ENCODE data around the gene MAK. TPM values are rescaled to one million over a fixed set of nuclear protein-coding genes. Genes with fewer than 3 reads are reported as not detected.

The MAK gene
- total RNA-seq, 2 experiments from 2014 or later: 0.27 to 0.32 TPM

DNA sequence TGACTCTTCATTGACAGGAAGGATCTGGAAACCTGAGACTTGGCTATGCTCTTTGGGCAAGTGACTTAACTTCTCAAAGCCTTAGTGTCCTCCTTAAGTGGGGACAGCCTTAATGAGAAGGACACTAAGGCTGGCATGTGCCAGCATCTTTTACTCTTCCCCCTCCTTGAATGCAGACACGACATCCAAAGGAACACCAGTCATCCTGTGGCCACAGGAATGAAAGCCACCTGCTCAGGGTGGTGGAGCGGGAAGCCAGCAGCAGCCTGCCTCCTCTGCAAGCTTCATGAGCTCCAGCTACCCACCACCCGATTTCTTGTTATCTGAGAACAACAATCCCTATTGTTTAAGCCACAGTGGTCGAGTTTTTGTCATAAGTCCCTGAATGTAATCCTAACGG is 46.2 kb downstream of the MAK start:
- DNase-seq (no peak), ATAC-seq (no peak)
- H3K27me3 Mint-ChIP-seq: no peaks in the 10 kb centered on the region
- intact Hi-C loops (cut with micrococcal nuclease): no loop called here
- no peaks in the 10 kb centered on the region for H3K9me3 Mint-ChIP-seq
- TF ChIP-seq CTCF (IDR thresholded peaks at IDR 0.05): no peak
- H3K4me3 Mint-ChIP-seq: no peak overlapping the region
- peaks cover 9% of the 10 kb centered on the region for H3K36me3 Mint-ChIP-seq (ENCODE audit: low read depth)
- H3K4me1 Mint-ChIP-seq (ENCODE audit: low read depth): no peaks in the 10 kb centered on the region
- ChIA-PET CTCF (interaction anchor here (0.9 to 2.0 kb wide), 2 partner anchors 10 to 45 kb away, joined by 3 to 7 read pairs; no protein-coding TSS in a partner anchor), POLR2A (no interaction called here)
- H3K27ac Mint-ChIP-seq: no peak overlapping the region

- intact Hi-C loops (cut with micrococcal nuclease): no loop called here
- no peaks in the 10 kb centered on the region for H3K4me1 Mint-ChIP-seq (ENCODE audit: low read depth)
- TF ChIP-seq CTCF (IDR thresholded peaks at IDR 0.05): no peak
- H3K27me3 Mint-ChIP-seq: no peaks in the 10 kb centered on the region
- CTCF ChIA-PET: no interaction called here
- H3K27ac Mint-ChIP-seq: no peak overlapping the region
- no peaks in the 10 kb centered on the region for H3K9me3 Mint-ChIP-seq
- DNase-seq (no peak), ATAC-seq (no peak)
- H3K36me3 Mint-ChIP-seq (ENCODE audit: low read depth): peaks cover 9% of the 10 kb centered on the region
- no peak overlapping the region for H3K4me3 Mint-ChIP-seq
- POLR2A ChIA-PET: no interaction called here
Measured at GRCh38 chr6:10791673-10792072, 46.7 kb downstream of the MAK start.

DNA sequence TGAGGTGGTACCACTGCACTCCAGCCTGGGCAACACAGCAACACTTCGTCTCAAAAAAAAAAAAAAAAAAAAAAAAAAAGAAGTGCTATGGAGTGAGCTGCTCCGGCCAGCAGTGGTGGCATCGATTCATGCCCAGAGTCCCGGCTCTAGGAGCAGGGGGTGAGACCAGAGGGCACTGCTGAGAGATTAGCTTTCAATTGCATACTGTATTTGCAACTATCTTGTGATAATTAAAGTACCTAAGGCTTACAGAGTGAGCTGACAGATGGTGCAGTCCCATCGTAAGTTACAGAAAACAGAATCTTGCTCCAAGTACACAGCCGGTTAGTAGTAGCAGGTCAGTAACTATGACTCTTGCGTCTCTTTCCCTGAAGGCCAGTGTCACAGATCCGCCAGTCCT is 59.3 kb downstream of the MAK start:
- no peaks in the 10 kb centered on the region for H3K27me3 Mint-ChIP-seq
- no peak for ATAC-seq
- POLR2A ChIA-PET: no interaction called here
- TF ChIP-seq CTCF (IDR thresholded peaks at IDR 0.05): no peak
- no peak overlapping the region for H3K4me3 Mint-ChIP-seq
- H3K36me3 Mint-ChIP-seq (ENCODE audit: low read depth): peaks cover 23% of the 10 kb centered on the region
- CTCF ChIA-PET: no interaction called here
- no peak overlapping the region for H3K27ac Mint-ChIP-seq
- H3K9me3 Mint-ChIP-seq: no peaks in the 10 kb centered on the region
- intact Hi-C loops (cut with micrococcal nuclease): no loop called here
- H3K4me1 Mint-ChIP-seq (ENCODE audit: low read depth): no peaks in the 10 kb centered on the region
- DNase-seq: no peak

DNA sequence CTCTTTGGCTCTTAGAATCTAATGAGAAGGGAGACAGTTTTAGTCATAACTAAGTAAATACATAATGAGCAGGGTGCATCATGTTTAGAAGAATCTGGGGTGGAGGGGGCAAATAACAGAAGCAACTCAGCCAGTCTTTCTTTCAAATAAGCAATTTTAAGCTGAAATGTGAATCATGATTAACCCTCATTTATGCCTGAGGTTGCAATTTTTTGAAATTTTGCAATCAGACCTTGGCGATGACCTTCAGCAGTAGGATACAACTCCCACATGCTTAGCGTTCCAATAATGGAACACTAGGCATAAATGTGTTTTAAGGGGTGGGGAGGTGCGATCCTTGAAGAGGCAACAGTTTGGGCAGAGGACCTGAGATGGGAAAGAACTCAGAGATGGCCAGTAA is 60.1 kb downstream of the MAK start:
- ChIA-PET CTCF (no interaction called here), POLR2A (no interaction called here)
- H3K4me3 Mint-ChIP-seq: no peak overlapping the region
- no peak overlapping the region for H3K27ac Mint-ChIP-seq
- no peak for TF ChIP-seq CTCF (IDR thresholded peaks at IDR 0.05)
- DNase-seq (no peak), ATAC-seq (no peak)
- no peaks in the 10 kb centered on the region for H3K9me3 Mint-ChIP-seq
- intact Hi-C loops (cut with micrococcal nuclease): no loop called here
- no peaks in the 10 kb centered on the region for H3K4me1 Mint-ChIP-seq (ENCODE audit: low read depth)
- no peaks in the 10 kb centered on the region for H3K27me3 Mint-ChIP-seq
- peaks cover 21% of the 10 kb centered on the region for H3K36me3 Mint-ChIP-seq (ENCODE audit: low read depth)

DNA sequence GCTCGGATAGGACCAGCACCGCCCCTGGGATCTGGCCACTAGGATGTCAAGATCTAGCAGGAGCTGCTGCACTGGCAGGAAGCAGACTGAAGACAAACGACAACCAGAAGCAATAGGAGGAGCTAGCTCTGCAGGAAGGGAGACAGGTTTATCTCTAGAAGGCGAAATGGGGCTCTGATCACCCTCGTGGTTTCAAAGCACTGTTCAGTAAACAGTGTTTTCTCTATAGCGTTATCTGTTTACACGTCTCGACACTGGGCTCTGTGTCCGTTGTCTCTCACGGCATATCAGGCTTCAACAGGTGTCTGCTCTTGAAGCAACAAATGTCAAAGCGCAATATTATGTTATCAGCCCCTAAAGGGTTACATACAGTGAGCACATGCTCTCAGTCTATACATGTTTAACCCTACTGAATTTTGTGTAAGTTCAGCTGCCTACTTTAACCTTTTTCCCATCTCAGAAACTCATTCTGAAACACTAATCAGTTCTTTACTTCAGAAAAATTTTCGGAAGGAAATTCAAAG is 66.9 kb downstream of the MAK start:
- H3K4me1 Mint-ChIP-seq (ENCODE audit: low read depth): no peaks in the 10 kb centered on the region
- no peak overlapping the region for H3K4me3 Mint-ChIP-seq
- CTCF ChIA-PET: interaction anchor here (1.0 kb wide), 1 partner anchor 293 kb away, joined by 4 read pairs; no protein-coding TSS in a partner anchor
- no peaks in the 10 kb centered on the region for H3K27me3 Mint-ChIP-seq
- no peak for DNase-seq
- POLR2A ChIA-PET: interaction anchor here (1.0 to 1.1 kb wide), 2 partner anchors 13 to 77 kb away, joined by 3 read pairs; partner anchors contain the start of genes C6orf52 and PAK1IP1
- peaks cover 15% of the 10 kb centered on the region for H3K36me3 Mint-ChIP-seq (ENCODE audit: low read depth)
- H3K27ac Mint-ChIP-seq: no peak overlapping the region
- no peak for ATAC-seq
- intact Hi-C loops (cut with micrococcal nuclease): no loop called here
- no peak for TF ChIP-seq CTCF (IDR thresholded peaks at IDR 0.05)
- no peaks in the 10 kb centered on the region for H3K9me3 Mint-ChIP-seq
